GM12891 (cell line): ENCODE data around the gene CX3CR1.

ENCODE experiments used
- PAX5 ChIP-seq: IDR thresholded peaks from 2 replicates; pipeline ENCODE4 v1.6.1; 2011; ENCODE audit warnings: low read length, moderate library complexity, mild to moderate bottlenecking; ENCODE audit not compliant: insufficient read depth, severe bottlenecking
- POLR2A ChIP-seq: IDR thresholded peaks from 2 replicates; pipeline ENCODE4 v1.6.1; 2011; ENCODE audit warnings: low read depth, low read length, control low read depth
- POLR2AphosphoS5 ChIP-seq: IDR thresholded peaks from 2 replicates; pipeline ENCODE4 v1.6.1; 2011; ENCODE audit warnings: low read depth, low read length, control low read depth
- SPI1 ChIP-seq: IDR thresholded peaks from 2 replicates; pipeline ENCODE4 v1.6.1; 2011; ENCODE audit warnings: low read depth, low read length, control low read depth
- TAF1 ChIP-seq: IDR thresholded peaks from 2 replicates; pipeline ENCODE4 v1.6.1; 2011; ENCODE audit warnings: low read depth, low read length, control low read depth

DNA sequence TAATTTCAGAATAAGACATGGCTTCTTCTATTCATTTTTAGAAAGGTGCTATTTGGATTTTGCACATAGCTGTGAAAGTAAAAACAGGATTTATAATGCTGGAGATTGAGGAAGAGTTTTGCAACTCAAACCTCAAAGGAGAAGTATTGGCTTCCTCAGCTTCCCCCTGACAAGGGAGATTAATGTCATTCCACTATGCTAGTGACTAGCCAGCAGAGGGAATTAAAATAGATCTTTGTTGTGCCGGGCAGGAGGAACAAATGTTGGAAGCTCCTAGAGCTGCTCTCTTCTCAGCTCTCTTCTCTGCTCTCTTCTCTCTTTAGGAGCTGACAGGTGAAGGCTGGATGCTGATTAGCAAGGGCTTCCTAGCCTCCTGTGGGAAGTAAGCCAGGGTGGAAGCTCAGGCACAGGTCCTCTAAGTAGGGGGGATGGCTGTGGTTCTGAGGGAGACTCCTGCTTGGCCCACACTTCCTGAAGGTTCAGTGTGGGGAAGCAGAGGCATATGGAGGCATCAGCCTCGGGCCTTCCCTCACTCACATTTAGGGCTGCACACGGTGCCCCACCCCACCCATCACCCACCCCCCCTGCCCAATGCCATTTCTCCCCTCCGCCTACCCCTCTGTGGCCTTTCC, 29.6 kb downstream of the CX3CR1 start:
- no peak for TF ChIP-seq POLR2A
- TF ChIP-seq POLR2AphosphoS5, result no peak
- no peak for TF ChIP-seq TAF1
- TF ChIP-seq SPI1, result no peak
- no peak for TF ChIP-seq PAX5
